WTC11 (cell line): ENCODE data around the gene PKD2L1. TPM values are rescaled to one million over a fixed set of nuclear protein-coding genes. Genes with fewer than 3 reads are reported as not detected.

Experiments
- ATAC-seq: fragments of 200-7000 bp; cut with Tn5 transposase; 2 replicates; pipeline ENCODE4 v1.10.0; 2021; ENCODE audit warnings: mild to moderate bottlenecking, moderate library complexity
- CTCF ChIA-PET: fragments of 300-600 bp; sonication (Branson Sonifier 250); formaldehyde crosslinking; loops from one replicate; lab custom pipeline; 2021; ENCODE audit warnings: antibody characterized with exemption; lab: Charles Lee
- POLR2A ChIA-PET: fragments of 350-600 bp; sonication (Branson Sonifier 250); formaldehyde crosslinking; loops from one replicate; lab custom pipeline; 2021; ENCODE audit warnings: antibody characterized with exemption; lab: Charles Lee
- DNase-seq: peaks from one replicate; pipeline ENCODE4 v3.0.0; 2021; ENCODE audit warnings: low spot score
- H3K27ac Mint-ChIP-seq: 2 replicates; pipeline ENCODE4 v1.8.0; 2021; ENCODE audit warnings: mixed read lengths
- H3K27me3 Mint-ChIP-seq: 2 replicates; pipeline ENCODE4 v1.8.0; 2021; ENCODE audit warnings: low read depth, mild to moderate bottlenecking, moderate library complexity, mixed read lengths
- H3K36me3 Mint-ChIP-seq: 2 replicates; pipeline ENCODE4 v1.8.0; 2021; ENCODE audit warnings: mixed read lengths
- H3K4me1 Mint-ChIP-seq: 2 replicates; pipeline ENCODE4 v1.8.0; 2022; ENCODE audit warnings: mixed read lengths
- H3K4me3 Mint-ChIP-seq: 2 replicates; pipeline ENCODE4 v1.8.0; 2021; ENCODE audit warnings: mild to moderate bottlenecking, moderate library complexity, mixed read lengths
- H3K9me3 Mint-ChIP-seq: 2 replicates; pipeline ENCODE4 v1.8.0; 2021; ENCODE audit warnings: mixed read lengths
- ESRRA ChIP-seq: sonication (generic); formaldehyde crosslinking; IDR thresholded peaks from 2 replicates; pipeline ENCODE4 v1.8.1; 2022; ENCODE audit warnings: mild to moderate bottlenecking, missing genetic modification reagents, borderline replicate concordance
- FOXJ3 ChIP-seq: sonication (generic); formaldehyde crosslinking; IDR thresholded peaks from 2 replicates; pipeline ENCODE4 v1.9.0; 2021; ENCODE audit warnings: missing genetic modification reagents, mild to moderate bottlenecking, borderline replicate concordance
- FOXP1 ChIP-seq: sonication (generic); formaldehyde crosslinking; IDR thresholded peaks from 2 replicates; pipeline ENCODE4 v1.8.0; 2022; ENCODE audit warnings: missing genetic modification reagents, mild to moderate bottlenecking, moderate library complexity, borderline replicate concordance
- GTF2I ChIP-seq: fragments of 250-450 bp; sonication (Bioruptor Pico); conservative IDR thresholded peaks from 2 replicates; pipeline ENCODE4 v1.4.0; 2021; ENCODE audit warnings: mild to moderate bottlenecking
- NFATC4 ChIP-seq: fragments of 250-450 bp; sonication (Bioruptor Pico); IDR thresholded peaks from 2 replicates; pipeline ENCODE4 v1.9.0; 2021; ENCODE audit warnings: mild to moderate bottlenecking
- NFYB ChIP-seq: sonication (generic); formaldehyde crosslinking; conservative IDR thresholded peaks from 2 replicates; pipeline ENCODE4 v1.8.0; 2022; ENCODE audit warnings: low read depth, missing genetic modification reagents
- NR2C2 ChIP-seq: sonication (generic); formaldehyde crosslinking; IDR thresholded peaks from 2 replicates; pipeline ENCODE4 v1.8.0; 2022; ENCODE audit warnings: mild to moderate bottlenecking, missing genetic modification reagents
- OVOL2 ChIP-seq: fragments of 250-450 bp; sonication (Bioruptor Pico); IDR thresholded peaks from 2 replicates; pipeline ENCODE4 v1.9.0; 2021; ENCODE audit warnings: mild to moderate bottlenecking, borderline replicate concordance
- RELA ChIP-seq: sonication (generic); formaldehyde crosslinking; IDR thresholded peaks from 2 replicates; pipeline ENCODE4 v1.8.1; 2022; ENCODE audit warnings: missing genetic modification reagents, mild to moderate bottlenecking, borderline replicate concordance
- RORB ChIP-seq: fragments of 250-450 bp; sonication (Bioruptor Pico); IDR thresholded peaks from 2 replicates; pipeline ENCODE4 v1.9.0; 2021; ENCODE audit warnings: mild to moderate bottlenecking
- TEAD1 ChIP-seq: sonication (generic); formaldehyde crosslinking; IDR thresholded peaks from 2 replicates; pipeline ENCODE4 v1.8.0; 2022; ENCODE audit warnings: mild to moderate bottlenecking, missing genetic modification reagents
- ZNF138 ChIP-seq: sonication (generic); formaldehyde crosslinking; conservative IDR thresholded peaks from 2 replicates; pipeline ENCODE4 v1.8.1; 2022; ENCODE audit warnings: mild to moderate bottlenecking, moderate library complexity, missing genetic modification reagents
- ZNF416 ChIP-seq: fragments of 250-450 bp; sonication (Bioruptor Pico); IDR thresholded peaks from 2 replicates; pipeline ENCODE4 v1.9.0; 2021; ENCODE audit warnings: mild to moderate bottlenecking, inconsistent platforms
- total RNA-seq: library from RNA; stranded (reverse); gene quantifications from 3 replicates; pipeline ENCODE4 v1.2.3, GENCODE V29; 2021
- TF ChIP-seq, protein P1 (sequence below): fragments of 250-450 bp; sonication (Bioruptor Pico); IDR thresholded peaks from 2 replicates; pipeline ENCODE4 v1.8.0; 2021; ENCODE audit warnings: mild to moderate bottlenecking
- TF ChIP-seq, protein P2 (sequence below): sonication (generic); formaldehyde crosslinking; IDR thresholded peaks from 2 replicates; pipeline ENCODE4 v1.8.1; 2022; ENCODE audit warnings: mild to moderate bottlenecking, moderate library complexity, missing genetic modification reagents
- TF ChIP-seq, protein P3 (sequence below): sonication (generic); formaldehyde crosslinking; IDR thresholded peaks from 2 replicates; pipeline ENCODE4 v1.8.0; 2023; ENCODE audit warnings: missing genetic modification reagents, mild to moderate bottlenecking, borderline replicate concordance
- TF ChIP-seq, protein P4 (sequence below): sonication (generic); formaldehyde crosslinking; conservative IDR thresholded peaks from 2 replicates; pipeline ENCODE4 v1.8.1; 2022; ENCODE audit warnings: mild to moderate bottlenecking, missing genetic modification reagents
- TF ChIP-seq, protein P5 (sequence below): fragments of 250-450 bp; sonication (Bioruptor Pico); IDR thresholded peaks from 2 replicates; pipeline ENCODE4 v1.9.0; 2021; ENCODE audit warnings: mild to moderate bottlenecking
- TF ChIP-seq, protein P6 (sequence below): sonication (generic); formaldehyde crosslinking; IDR thresholded peaks from 2 replicates; pipeline ENCODE4 v1.8.0; 2022; ENCODE audit warnings: mild to moderate bottlenecking, missing genetic modification reagents
- TF ChIP-seq, protein P7 (sequence below): sonication (generic); formaldehyde crosslinking; IDR thresholded peaks from 2 replicates; pipeline ENCODE4 v1.8.1; 2023; ENCODE audit warnings: mild to moderate bottlenecking, missing genetic modification reagents, moderate library complexity

Gene PKD2L1
- total RNA-seq, 1 experiment from 2014 or later: not detected

DNA sequence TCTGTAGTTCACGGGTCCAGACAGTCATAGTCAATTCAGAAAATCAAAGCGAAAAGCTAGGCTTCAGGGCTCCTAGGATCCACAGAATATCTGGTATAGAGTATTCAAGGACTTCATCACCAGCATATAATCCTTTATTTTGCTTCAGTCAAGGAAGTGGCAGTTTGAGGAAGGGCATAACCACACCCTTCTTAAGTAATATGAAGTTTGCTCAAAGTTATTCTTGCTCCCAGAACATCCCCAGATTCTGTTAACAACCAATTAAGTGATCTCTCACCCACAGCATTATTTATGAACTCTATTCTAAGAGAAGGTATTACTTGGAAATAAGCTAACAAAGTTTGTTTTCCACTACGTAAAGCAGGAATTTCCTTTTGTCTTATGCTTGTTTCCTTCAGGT is 75.8 kb downstream of the PKD2L1 start (continued):
- TF ChIP-seq ZNF416 (CRISPR knock-in tag): no peak
- TF ChIP-seq, all 79 proteins: peak for 0

DNA sequence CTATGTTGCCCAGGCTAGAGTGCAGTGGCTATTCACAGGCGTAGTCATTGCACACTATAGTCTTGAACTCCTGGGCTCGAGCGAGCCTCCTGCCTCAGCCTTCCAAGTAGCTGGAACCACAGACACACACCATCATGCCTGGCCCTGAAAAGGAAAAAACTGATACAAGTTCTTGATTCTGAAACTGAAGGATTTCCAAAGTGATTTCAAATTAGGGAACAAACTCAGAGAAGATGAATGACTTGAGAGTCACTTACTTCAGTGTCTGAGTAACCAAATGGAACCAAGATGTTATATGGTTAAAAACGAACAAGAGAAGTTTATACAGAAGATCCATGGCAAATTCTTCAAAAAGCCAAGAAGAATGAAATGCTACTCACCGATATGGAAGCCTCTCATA is 77.0 kb downstream of the PKD2L1 start:
- CTCF ChIA-PET: interaction anchor here (0.7 kb wide), 1 partner anchor 29 kb away, joined by 3 read pairs; no protein-coding TSS in a partner anchor

More for the DNA sequence above, 77.0 kb downstream of the PKD2L1 start:
- POLR2A ChIA-PET: no interaction called here
- no peak for ATAC-seq
- peaks cover 62% of the 10 kb centered on the region for H3K36me3 Mint-ChIP-seq
- DNase-seq: no peak
- TF ChIP-seq, protein P1, sequence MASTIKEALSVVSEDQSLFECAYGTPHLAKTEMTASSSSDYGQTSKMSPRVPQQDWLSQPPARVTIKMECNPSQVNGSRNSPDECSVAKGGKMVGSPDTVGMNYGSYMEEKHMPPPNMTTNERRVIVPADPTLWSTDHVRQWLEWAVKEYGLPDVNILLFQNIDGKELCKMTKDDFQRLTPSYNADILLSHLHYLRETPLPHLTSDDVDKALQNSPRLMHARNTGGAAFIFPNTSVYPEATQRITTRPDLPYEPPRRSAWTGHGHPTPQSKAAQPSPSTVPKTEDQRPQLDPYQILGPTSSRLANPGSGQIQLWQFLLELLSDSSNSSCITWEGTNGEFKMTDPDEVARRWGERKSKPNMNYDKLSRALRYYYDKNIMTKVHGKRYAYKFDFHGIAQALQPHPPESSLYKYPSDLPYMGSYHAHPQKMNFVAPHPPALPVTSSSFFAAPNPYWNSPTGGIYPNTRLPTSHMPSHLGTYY (CRISPR knock-in tag): no peak
- TF ChIP-seq NR2C2 (CRISPR knock-in tag): no peak
- TF ChIP-seq ESRRA (CRISPR knock-in tag): no peak
- TF ChIP-seq ZNF138 (CRISPR knock-in tag): no peak
- TF ChIP-seq, protein P2, sequence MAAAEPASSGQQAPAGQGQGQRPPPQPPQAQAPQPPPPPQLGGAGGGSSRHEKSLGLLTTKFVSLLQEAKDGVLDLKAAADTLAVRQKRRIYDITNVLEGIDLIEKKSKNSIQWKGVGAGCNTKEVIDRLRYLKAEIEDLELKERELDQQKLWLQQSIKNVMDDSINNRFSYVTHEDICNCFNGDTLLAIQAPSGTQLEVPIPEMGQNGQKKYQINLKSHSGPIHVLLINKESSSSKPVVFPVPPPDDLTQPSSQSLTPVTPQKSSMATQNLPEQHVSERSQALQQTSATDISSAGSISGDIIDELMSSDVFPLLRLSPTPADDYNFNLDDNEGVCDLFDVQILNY: no peak
- TF ChIP-seq RORB (CRISPR knock-in tag): no peak
- TF ChIP-seq FOXP1 (CRISPR knock-in tag): no peak
- TF ChIP-seq TEAD1 (CRISPR knock-in tag): no peak
- TF ChIP-seq, protein P3, sequence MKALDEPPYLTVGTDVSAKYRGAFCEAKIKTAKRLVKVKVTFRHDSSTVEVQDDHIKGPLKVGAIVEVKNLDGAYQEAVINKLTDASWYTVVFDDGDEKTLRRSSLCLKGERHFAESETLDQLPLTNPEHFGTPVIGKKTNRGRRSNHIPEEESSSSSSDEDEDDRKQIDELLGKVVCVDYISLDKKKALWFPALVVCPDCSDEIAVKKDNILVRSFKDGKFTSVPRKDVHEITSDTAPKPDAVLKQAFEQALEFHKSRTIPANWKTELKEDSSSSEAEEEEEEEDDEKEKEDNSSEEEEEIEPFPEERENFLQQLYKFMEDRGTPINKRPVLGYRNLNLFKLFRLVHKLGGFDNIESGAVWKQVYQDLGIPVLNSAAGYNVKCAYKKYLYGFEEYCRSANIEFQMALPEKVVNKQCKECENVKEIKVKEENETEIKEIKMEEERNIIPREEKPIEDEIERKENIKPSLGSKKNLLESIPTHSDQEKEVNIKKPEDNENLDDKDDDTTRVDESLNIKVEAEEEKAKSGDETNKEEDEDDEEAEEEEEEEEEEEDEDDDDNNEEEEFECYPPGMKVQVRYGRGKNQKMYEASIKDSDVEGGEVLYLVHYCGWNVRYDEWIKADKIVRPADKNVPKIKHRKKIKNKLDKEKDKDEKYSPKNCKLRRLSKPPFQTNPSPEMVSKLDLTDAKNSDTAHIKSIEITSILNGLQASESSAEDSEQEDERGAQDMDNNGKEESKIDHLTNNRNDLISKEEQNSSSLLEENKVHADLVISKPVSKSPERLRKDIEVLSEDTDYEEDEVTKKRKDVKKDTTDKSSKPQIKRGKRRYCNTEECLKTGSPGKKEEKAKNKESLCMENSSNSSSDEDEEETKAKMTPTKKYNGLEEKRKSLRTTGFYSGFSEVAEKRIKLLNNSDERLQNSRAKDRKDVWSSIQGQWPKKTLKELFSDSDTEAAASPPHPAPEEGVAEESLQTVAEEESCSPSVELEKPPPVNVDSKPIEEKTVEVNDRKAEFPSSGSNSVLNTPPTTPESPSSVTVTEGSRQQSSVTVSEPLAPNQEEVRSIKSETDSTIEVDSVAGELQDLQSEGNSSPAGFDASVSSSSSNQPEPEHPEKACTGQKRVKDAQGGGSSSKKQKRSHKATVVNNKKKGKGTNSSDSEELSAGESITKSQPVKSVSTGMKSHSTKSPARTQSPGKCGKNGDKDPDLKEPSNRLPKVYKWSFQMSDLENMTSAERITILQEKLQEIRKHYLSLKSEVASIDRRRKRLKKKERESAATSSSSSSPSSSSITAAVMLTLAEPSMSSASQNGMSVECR (CRISPR knock-in tag): no peak
- no peak for TF ChIP-seq NFYB (CRISPR knock-in tag)
- no peak for TF ChIP-seq GTF2I (CRISPR knock-in tag)
- TF ChIP-seq, protein P4, sequence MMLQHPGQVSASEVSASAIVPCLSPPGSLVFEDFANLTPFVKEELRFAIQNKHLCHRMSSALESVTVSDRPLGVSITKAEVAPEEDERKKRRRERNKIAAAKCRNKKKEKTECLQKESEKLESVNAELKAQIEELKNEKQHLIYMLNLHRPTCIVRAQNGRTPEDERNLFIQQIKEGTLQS (CRISPR knock-in tag): no peak
- TF ChIP-seq, protein P5, sequence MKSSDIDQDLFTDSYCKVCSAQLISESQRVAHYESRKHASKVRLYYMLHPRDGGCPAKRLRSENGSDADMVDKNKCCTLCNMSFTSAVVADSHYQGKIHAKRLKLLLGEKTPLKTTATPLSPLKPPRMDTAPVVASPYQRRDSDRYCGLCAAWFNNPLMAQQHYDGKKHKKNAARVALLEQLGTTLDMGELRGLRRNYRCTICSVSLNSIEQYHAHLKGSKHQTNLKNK (CRISPR knock-in tag): no peak
- no peak for TF ChIP-seq OVOL2
- no peak for TF ChIP-seq NFATC4 (CRISPR knock-in tag)
- TF ChIP-seq RELA (CRISPR knock-in tag): no peak
- TF ChIP-seq, protein P6, sequence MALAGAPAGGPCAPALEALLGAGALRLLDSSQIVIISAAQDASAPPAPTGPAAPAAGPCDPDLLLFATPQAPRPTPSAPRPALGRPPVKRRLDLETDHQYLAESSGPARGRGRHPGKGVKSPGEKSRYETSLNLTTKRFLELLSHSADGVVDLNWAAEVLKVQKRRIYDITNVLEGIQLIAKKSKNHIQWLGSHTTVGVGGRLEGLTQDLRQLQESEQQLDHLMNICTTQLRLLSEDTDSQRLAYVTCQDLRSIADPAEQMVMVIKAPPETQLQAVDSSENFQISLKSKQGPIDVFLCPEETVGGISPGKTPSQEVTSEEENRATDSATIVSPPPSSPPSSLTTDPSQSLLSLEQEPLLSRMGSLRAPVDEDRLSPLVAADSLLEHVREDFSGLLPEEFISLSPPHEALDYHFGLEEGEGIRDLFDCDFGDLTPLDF (CRISPR knock-in tag): no peak
- TF ChIP-seq, protein P7, sequence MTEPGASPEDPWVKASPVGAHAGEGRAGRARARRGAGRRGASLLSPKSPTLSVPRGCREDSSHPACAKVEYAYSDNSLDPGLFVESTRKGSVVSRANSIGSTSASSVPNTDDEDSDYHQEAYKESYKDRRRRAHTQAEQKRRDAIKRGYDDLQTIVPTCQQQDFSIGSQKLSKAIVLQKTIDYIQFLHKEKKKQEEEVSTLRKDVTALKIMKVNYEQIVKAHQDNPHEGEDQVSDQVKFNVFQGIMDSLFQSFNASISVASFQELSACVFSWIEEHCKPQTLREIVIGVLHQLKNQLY (CRISPR knock-in tag): no peak
- TF ChIP-seq FOXJ3 (CRISPR knock-in tag): no peak
- H3K27me3 Mint-ChIP-seq: no peaks in the 10 kb centered on the region
- H3K4me3 Mint-ChIP-seq: no peak overlapping the region
- no peaks in the 10 kb centered on the region for H3K4me1 Mint-ChIP-seq
- no peaks in the 10 kb centered on the region for H3K9me3 Mint-ChIP-seq
- H3K27ac Mint-ChIP-seq: no peak overlapping the region
